Measurements from ENCODE around the gene FOXE1. TPM values are rescaled to one million over a fixed set of nuclear protein-coding genes. Genes with fewer than 3 reads are reported as not detected.

The FOXE1 gene
- total RNA-seq, 1 donor from 2014 or later, result 1.1 TPM

DNA sequence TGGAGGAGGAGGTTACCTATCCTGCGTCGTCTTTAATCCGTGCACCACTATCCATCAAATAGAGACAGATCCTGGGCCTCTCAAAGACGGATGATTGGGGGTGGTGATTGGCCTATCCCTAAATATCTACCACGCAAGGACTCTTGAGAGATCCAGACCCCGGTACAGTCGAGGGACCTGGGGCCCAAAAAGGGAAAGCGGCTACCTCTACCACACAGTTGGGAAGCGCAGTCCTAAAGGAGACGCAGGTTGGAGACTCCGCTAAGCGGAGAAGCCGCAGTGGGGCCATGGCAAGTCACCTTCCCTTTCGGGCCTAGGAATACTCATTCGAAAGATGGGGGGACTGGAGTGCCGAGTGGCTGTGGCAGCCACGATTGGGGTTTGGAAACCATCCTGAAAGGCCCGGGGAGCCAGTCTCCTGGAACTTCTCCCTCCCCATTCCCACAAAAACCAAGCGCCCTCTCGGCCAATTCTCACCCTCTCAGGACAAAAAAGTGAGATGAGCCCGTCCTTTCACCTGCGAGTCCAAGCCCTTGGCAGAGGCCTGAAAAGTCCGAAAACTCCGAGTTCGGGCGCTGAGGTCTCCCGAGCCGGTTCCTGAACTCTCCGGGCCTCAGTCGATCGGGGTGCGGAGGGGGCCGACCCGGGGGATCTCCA is 499 bp upstream of the FOXE1 start:
- H3K27me3 ChIP-seq (ENCODE audit: control insufficient read depth, insufficient read depth, low read length), result peaks cover 58% of the 10 kb centered on the region
- no peaks in the 10 kb centered on the region for H3K36me3 ChIP-seq (ENCODE audit: control insufficient read depth, insufficient read depth, low read length)
- DNase-seq (ENCODE audit: low read depth) (no peak), FAIRE-seq (no peak)
- TF ChIP-seq, protein P1, sequence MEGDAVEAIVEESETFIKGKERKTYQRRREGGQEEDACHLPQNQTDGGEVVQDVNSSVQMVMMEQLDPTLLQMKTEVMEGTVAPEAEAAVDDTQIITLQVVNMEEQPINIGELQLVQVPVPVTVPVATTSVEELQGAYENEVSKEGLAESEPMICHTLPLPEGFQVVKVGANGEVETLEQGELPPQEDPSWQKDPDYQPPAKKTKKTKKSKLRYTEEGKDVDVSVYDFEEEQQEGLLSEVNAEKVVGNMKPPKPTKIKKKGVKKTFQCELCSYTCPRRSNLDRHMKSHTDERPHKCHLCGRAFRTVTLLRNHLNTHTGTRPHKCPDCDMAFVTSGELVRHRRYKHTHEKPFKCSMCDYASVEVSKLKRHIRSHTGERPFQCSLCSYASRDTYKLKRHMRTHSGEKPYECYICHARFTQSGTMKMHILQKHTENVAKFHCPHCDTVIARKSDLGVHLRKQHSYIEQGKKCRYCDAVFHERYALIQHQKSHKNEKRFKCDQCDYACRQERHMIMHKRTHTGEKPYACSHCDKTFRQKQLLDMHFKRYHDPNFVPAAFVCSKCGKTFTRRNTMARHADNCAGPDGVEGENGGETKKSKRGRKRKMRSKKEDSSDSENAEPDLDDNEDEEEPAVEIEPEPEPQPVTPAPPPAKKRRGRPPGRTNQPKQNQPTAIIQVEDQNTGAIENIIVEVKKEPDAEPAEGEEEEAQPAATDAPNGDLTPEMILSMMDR (IDR thresholded peaks at IDR 0.05; ENCODE audit: insufficient read depth, low read length, severe bottlenecking), result no peak
- H3K4me3 ChIP-seq (ENCODE audit: low read depth, low read length), result peak overlapping the region; percentile 44

DNA sequence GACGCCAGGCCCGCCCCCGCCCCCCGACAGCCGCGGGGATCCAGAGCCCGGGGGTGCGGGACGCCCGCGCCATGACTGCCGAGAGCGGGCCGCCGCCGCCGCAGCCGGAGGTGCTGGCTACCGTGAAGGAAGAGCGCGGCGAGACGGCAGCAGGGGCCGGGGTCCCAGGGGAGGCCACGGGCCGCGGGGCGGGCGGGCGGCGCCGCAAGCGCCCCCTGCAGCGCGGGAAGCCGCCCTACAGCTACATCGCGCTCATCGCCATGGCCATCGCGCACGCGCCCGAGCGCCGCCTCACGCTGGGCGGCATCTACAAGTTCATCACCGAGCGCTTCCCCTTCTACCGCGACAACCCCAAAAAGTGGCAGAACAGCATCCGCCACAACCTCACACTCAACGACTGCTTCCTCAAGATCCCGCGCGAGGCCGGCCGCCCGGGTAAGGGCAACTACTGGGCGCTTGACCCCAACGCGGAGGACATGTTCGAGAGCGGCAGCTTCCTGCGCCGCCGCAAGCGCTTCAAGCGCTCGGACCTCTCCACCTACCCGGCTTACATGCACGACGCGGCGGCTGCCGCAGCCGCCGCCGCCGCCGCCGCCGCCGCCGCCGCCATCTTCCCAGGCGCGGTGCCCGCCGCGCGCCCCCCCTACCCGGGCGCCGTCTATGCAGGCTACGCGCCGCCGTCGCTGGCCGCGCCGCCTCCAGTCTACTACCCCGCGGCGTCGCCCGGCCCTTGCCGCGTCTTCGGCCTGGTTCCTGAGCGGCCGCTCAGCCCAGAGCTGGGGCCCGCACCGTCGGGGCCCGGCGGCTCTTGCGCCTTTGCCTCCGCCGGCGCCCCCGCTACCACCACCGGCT is 1.0 kb downstream of the FOXE1 start:
- DNase-seq (ENCODE audit: low read depth) (peak; percentile 48), FAIRE-seq (no peak)
- Histone ChIP-seq H3K27me3 (ENCODE audit: control insufficient read depth, insufficient read depth, low read length) (peaks cover 50% of the 10 kb centered on the region), H3K36me3 (ENCODE audit: control insufficient read depth, insufficient read depth, low read length) (no peaks in the 10 kb centered on the region), H3K4me3 (ENCODE audit: low read depth, low read length) (peak overlapping the region; percentile 44)
- TF ChIP-seq, protein P1 (IDR thresholded peaks at IDR 0.05; ENCODE audit: insufficient read depth, low read length, severe bottlenecking), result peak; percentile 40

DNA sequence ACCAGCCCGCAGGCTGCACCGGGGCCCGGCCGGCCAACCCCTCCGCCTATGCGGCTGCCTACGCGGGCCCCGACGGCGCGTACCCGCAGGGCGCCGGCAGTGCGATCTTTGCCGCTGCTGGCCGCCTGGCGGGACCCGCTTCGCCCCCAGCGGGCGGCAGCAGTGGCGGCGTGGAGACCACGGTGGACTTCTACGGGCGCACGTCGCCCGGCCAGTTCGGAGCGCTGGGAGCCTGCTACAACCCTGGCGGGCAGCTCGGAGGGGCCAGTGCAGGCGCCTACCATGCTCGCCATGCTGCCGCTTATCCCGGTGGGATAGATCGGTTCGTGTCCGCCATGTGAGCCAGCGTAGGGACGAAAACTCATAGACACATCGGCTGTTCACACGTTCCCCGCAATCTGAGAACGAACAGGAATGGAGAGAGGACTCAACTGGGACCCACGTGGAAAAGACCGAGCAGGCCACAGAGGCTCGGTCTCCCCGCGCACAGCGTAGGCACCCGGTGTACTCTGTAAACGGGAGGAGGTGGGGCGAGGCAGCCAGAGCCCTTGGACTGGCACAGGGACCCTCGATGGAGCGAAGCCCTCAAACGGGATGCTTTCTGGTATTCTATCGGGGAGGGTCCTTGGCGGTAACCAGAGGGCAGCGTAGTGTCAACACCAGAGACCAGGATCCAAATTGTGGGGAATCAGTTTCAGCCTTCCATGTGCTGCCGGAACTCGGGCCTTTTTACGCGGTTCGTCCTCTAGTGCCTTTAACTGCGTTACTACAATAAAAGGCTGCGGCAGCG is 1.9 kb downstream of the FOXE1 start:
- TF ChIP-seq, protein P1 (IDR thresholded peaks at IDR 0.05; ENCODE audit: insufficient read depth, low read length, severe bottlenecking), result no peak
- H3K36me3 ChIP-seq (ENCODE audit: control insufficient read depth, insufficient read depth, low read length), result no peaks in the 10 kb centered on the region
- H3K27me3 ChIP-seq (ENCODE audit: control insufficient read depth, insufficient read depth, low read length), result peaks cover 44% of the 10 kb centered on the region
- no peak for FAIRE-seq
- no peak for DNase-seq (ENCODE audit: low read depth)
- no peak overlapping the region for H3K4me3 ChIP-seq (ENCODE audit: low read depth, low read length)

DNA sequence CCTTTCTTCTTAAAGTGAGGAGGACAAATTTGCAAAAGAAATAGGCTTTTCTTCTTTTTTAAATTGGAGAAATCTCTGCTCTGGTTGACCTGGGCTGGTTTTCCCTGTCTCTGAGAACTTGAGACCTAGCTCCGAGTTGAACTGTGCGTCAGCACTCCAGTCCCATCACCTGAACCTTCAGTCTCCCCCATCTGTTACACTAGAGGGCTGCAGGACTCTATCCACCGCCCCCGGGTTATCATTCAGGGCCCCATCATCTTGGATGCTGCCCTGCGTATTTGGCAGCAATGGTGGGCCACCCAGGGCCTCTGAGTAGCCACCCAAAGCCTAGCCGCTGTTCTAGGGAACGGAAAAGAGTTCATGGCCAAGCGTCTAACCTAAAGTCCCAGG is 2.5 kb downstream of the FOXE1 start:
- TF ChIP-seq, protein P1 (IDR thresholded peaks at IDR 0.05; ENCODE audit: insufficient read depth, low read length, severe bottlenecking), result no peak
- Histone ChIP-seq H3K4me3 (ENCODE audit: low read depth, low read length) (no peak overlapping the region), H3K36me3 (ENCODE audit: control insufficient read depth, insufficient read depth, low read length) (no peaks in the 10 kb centered on the region), H3K27me3 (ENCODE audit: control insufficient read depth, insufficient read depth, low read length) (peaks cover 44% of the 10 kb centered on the region)
- peak; percentile 43 for FAIRE-seq
- DNase-seq (ENCODE audit: low read depth), result no peak

DNA sequence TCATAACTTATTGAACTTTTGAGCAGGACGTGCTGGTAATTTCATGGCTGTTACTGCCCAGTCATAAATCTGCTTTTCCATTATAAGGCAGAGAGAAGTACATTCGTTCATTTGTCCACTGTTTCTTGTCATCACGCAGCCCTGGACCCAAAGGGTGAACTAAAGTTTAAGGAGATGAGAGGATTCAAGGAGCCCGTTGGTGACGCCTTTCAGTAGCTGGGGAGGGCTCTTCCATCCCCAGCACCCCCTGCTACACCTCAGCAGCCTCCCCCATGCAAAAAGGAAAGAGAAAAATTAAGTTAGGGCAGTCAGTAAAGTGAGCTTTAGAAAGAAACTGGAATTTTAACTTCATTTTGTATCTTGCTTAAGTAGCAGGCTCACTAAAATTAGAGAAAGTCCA is 2.9 kb downstream of the FOXE1 start:
- FAIRE-seq, result no peak
- DNase-seq (ENCODE audit: low read depth), result no peak
- Histone ChIP-seq H3K27me3 (ENCODE audit: control insufficient read depth, insufficient read depth, low read length) (peaks cover 44% of the 10 kb centered on the region), H3K4me3 (ENCODE audit: low read depth, low read length) (no peak overlapping the region), H3K36me3 (ENCODE audit: control insufficient read depth, insufficient read depth, low read length) (no peaks in the 10 kb centered on the region)
- TF ChIP-seq, protein P1 (IDR thresholded peaks at IDR 0.05; ENCODE audit: insufficient read depth, low read length, severe bottlenecking), result no peak

Data from bronchial epithelial cell (primary cell).